ENCODE data around the gene PTCH1.

PTCH1 gene

GRCh38 chr9:95481000-95481399 lies 35.8 kb downstream of the PTCH1 start:
- TF ChIP-seq, protein P1, sequence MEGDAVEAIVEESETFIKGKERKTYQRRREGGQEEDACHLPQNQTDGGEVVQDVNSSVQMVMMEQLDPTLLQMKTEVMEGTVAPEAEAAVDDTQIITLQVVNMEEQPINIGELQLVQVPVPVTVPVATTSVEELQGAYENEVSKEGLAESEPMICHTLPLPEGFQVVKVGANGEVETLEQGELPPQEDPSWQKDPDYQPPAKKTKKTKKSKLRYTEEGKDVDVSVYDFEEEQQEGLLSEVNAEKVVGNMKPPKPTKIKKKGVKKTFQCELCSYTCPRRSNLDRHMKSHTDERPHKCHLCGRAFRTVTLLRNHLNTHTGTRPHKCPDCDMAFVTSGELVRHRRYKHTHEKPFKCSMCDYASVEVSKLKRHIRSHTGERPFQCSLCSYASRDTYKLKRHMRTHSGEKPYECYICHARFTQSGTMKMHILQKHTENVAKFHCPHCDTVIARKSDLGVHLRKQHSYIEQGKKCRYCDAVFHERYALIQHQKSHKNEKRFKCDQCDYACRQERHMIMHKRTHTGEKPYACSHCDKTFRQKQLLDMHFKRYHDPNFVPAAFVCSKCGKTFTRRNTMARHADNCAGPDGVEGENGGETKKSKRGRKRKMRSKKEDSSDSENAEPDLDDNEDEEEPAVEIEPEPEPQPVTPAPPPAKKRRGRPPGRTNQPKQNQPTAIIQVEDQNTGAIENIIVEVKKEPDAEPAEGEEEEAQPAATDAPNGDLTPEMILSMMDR (IDR thresholded peaks at IDR 0.05): no peak
- no peak overlapping the region for H3K27ac ChIP-seq
- H3K4me3 ChIP-seq: no peak overlapping the region
- DNase-seq (ENCODE audit: low spot score): no peak

DNA sequence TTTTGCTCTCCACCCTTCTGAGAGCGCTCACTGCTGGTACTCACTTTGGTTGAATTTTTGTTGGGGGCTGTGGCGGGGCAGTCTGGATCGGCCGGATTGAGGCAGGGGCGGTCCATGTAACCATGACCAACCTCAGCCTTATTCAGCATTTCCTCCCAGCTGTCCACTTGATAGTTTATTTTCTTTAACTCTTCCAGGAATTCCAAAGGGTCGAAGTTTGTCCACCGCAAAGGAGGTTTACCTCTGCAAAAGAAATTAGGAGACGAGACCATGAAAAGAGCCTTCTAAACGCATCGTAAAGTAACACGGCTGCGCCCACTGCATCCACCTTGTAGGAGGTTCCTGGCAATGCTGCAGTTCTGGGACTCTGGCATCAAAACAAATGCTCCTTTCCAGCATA lies 36.4 kb downstream of the PTCH1 start:
- H3K27ac ChIP-seq: no peak overlapping the region
- H3K4me3 ChIP-seq: no peak overlapping the region
- TF ChIP-seq, protein P1 (IDR thresholded peaks at IDR 0.05): no peak
- DNase-seq (ENCODE audit: low spot score): no peak

DNA sequence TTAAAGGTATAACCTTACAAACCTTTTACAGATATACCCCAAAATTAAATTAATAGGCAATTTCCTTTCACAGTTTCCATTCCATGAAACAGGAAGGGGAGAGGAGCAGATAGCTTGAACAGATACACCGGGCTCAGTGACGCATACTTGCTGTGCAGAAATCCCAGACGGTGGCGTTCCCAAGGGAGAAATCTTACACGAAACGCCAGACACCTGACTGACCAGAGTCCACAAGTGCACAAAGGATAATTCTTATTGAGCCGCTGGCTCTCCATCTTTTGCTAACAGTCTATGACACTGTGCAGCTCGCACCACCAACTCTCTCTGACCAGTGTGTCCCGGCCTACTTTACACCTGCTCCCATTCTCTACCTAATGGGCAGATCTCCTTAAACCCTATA lies 37.4 kb downstream of the PTCH1 start:
- TF ChIP-seq, protein P1 (IDR thresholded peaks at IDR 0.05): no peak
- Histone ChIP-seq H3K4me3 (no peak overlapping the region), H3K27ac (no peak overlapping the region)
- no peak for DNase-seq (ENCODE audit: low spot score)

DNA sequence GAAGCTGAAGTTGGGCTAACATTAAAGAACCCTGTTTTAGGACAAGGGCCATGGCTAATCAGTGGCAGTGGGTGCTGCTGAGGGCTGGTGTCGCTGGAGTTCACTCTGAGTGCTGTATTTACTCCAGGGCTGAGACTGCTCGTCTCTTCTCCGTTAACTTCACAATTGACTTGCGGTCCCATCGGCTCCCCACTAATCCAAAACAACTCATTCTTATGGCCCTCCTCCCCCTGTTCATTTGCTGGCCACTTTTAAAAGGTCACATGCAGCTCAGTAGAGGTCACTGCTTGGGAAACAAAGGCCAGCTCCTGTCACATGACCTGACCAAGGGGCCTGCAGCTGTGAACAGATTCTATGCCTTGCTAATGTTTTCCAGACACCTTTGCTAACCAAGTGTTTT lies 38.4 kb downstream of the PTCH1 start:
- no peak overlapping the region for H3K27ac ChIP-seq
- DNase-seq (ENCODE audit: low spot score): no peak
- TF ChIP-seq, protein P1 (IDR thresholded peaks at IDR 0.05): no peak
- H3K4me3 ChIP-seq: no peak overlapping the region

DNA sequence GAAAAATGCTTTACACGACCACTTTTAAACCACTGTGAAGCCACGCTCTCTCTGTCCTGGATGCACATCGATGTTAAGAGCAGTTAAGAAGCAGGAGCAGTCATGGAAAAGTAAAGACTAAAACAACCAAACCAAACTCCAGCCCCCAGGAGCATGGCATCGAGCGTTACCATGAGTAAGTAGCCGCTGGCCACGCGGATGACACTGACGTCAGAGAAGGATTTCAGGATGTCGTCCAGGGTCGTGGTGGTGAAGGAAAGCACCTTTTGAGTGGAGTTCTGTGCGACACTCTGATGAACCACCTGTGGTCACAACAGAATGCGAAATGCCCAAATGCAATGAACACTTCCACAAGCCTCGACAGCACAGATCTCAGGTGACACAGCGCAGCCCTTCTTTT lies 38.9 kb downstream of the PTCH1 start:
- no peak for DNase-seq (ENCODE audit: low spot score)
- TF ChIP-seq, protein P1 (IDR thresholded peaks at IDR 0.05): no peak
- H3K4me3 ChIP-seq: no peak overlapping the region
- H3K27ac ChIP-seq: no peak overlapping the region

DNA sequence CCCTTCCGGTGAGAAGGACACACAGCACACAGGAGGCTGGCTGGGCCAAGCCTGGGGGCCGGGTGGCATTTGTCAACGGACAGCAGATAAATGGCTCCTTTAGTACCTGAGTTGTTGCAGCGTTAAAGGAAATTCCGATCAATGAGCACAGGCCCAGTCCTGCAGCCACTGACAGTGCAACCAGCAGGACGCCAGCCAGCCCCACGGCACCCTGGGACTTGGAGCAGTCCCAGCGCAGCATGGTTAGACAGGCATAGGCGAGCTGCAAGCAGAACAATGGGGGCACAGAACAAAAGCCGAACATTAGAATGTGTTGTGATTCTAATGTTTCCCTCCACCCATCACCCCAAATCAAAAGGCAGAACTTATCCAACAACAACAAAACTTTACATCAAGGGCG lies 39.3 kb downstream of the PTCH1 start:
- TF ChIP-seq, protein P1 (IDR thresholded peaks at IDR 0.05): no peak
- Histone ChIP-seq H3K4me3 (no peak overlapping the region), H3K27ac (no peak overlapping the region)
- DNase-seq (ENCODE audit: low spot score): no peak

GRCh38 chr9:95468791-95469190 lies 48.0 kb downstream of the PTCH1 start:
- TF ChIP-seq, protein P1 (IDR thresholded peaks at IDR 0.05): no peak
- Histone ChIP-seq H3K4me3 (no peak overlapping the region), H3K27ac (no peak overlapping the region)
- no peak for DNase-seq (ENCODE audit: low spot score)

Measured in coronary artery (tissue), 2 donors.